HuH-7.5 (cell line): ENCODE measurements around the gene MYOD1.
A peak's percentile ranks its signal among the peaks of the same experiment; 100 is the strongest.

Source experiments
- DNase-seq: peaks from one replicate; pipeline ENCODE4 v3.0.0; 2011; ENCODE audit warnings: low spot score

Gene MYOD1

DNA sequence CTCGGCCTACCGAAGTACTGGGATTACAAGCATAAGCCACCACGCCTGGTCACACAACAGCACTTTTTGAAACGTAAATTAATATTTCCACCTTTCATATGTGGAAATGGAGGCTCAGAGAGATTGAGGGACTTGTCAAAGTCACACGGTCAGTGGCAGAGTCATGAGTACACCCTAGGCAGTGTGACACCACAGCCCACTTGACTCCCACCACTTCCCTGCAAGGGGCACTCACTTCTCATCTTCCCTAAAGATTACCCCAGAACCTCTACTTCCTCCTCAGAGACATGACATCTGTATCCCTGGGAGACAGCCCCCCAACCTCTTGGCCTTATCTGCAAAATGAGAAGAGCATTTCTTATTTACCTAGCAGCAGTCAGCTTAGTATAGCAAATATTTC, 16.5 kb upstream of the MYOD1 start:
- DNase-seq: no peak

DNA sequence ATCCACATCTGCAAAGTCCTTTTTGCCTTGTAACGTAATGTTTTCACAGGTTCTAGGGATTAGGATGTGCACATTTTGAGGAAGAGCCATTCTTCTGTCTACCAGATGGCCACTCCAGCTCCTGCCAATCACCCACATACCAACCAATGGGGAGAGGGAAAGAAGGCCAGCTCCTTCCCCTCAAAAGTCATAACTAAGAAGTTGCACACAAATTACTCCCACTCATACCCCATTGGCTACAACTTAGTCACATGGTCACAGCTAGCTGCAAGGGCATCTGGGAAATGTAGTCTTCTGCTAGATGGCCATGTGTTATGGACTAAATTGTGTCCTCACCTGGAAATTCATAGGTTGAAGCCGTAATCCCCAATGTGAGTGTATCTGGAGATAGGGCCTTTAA, 15.4 kb upstream of the MYOD1 start:
- no peak for DNase-seq

DNA sequence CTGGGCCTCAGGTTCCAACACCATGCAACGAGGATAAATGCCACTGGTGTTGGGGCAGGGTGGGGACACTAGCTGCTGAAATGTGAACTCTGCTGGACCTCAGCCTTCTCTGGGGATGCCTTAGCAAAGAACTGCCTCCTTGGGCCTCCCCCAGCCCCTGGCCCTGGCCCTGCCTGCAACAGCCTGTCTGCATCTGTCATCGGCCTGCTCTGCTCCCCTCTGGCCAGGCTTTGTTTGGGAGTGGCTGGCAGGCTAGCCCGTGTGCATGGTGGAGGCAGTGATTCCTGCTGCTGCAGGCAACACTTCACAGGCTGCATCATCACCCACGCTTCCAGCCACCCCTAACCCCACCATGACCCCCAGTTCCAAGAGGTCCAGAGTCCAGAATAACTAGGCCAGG, 11.5 kb upstream of the MYOD1 start:
- no peak for DNase-seq

DNA sequence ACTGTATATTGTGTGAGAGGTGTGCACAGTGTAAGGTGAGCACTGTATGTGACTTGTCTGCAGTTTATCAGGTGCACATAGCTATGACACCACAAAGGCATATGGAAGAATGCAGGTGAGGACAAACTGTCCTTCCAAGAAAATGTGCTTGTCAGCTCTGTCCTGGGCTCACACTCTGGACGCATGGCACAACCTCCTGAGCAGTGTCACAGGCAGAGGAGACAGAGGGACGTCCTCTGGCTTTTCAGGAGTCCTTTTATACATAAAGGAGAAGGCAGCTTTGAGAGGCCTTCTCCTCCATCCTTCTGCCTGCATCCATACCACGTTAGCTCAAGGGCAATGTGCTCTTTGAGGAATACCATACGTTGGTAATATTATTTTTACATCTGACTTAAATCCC, 7.5 kb upstream of the MYOD1 start:
- no peak for DNase-seq

DNA sequence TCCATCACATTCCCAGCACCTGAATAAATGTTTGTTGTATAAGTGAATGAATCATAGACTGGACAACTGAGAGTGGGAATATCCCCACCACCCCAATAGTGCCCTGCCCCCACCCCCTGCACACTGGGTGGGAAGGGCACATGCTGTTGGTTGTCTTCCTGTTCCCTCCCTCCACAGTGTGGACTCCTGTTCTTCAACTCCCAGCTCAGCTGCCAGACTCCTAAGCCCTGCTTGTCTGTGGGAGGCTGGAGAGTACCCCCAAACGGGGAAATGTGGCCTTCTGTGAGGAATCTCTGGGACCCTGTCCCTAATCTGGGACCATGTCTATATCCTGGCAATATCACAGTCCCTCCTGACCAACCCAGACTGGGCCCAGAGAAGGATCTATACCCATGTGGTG, 5.5 kb upstream of the MYOD1 start:
- no peak for DNase-seq

DNA sequence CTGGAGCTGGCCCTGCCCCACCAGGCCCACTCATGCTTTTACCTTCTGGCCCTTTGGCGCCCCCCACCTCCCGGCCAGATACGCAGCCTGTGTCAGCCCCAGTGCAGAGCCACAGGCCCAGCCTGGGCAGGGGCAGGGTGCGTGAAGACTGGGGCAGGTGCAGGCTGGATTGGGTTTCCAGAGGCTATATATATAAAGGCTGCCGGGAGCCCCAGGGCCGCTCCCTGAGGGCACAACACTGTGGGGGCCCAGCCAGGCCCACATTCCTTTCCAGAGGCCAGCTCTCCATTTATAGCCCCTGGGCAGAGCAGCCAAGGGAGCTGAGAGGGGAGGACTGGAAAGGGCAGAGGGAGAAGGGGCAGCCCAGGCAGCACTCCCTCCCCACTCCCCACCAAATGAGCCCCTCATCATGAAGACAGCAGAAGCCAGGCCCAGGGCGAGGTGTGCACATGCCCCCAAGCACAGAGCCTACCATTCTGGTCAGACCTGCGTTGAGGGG, 5.0 kb upstream of the MYOD1 start:
- no peak for DNase-seq

DNA sequence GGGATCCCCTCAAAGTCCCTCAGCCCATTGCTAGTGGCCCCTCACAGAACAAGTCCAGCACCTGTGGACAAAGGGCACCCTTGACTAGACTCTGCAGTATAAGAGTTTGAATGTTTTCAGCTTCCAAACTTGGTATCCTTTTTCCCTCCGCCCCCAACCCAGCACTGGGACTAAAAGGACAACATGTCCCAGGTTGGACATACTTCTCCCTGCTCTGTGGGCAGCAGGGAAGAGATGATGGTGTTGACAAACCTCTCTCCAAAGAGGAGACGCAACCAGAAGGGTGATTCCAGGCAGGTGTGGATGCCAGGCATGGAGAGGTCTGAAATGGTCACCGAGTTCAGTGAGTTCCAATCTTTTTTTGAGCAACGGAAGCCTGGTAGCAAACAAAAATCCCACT, 4.5 kb upstream of the MYOD1 start:
- no peak for DNase-seq

DNA sequence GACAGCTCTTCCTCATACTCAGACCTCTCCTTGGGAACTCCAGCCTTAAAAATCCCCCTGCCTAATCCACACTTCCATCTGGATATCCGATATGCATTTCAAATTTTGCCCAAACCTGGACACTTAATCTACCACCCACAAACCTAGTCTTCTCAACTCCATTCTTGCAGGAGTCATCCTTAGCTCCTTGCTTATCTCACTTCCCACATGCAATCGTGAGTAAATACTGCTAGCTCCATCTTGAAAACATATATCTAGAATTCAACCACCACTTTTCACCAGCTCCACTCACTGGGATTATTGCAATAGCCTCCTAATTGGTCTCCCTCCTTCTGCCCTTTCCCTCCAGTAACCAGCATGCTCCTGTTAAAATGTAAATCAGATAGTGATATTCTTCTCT, 2.6 kb upstream of the MYOD1 start:
- no peak for DNase-seq

DNA sequence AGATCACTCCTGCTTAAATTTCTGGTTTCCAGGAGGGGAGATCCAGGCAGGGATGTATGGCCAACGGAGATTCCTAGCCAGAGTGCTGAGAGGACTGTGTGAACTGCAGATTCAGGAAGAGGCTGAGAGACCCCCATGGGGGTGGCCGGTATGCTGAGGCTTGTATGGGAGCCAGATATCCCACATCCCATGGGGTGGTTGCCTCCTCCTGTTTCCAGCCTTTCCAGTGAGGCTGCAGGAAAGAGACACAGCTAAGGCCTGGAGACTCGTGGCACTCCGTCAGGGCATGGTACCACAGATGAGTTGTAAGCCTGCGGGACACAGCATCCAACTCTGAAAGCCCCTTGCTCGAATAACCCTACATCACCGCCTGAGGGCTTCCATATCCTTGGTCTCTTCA, 1.4 kb upstream of the MYOD1 start:
- DNase-seq: no peak

DNA sequence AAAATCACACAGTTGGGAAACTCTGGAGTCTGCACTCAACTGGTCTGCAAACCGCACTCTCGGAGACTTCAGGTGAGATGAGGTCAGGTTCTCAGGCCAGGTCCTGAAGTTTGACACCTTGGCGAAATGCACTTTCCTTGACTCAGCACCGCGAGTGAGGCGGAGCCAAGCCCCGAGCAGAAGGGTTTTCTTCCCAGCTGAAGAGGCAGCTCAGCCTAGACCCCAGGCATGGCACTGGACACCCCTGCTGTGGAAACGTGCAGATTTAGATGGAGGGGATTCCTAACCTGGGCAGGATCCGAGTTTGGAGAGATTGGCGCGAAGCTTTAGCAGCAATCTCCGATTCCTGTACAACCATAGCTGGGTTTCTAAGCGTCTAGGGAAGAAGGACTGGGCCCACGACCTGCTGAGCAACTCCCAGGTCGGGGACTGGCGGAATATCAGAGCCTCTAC, 835 bp upstream of the MYOD1 start:
- no peak for DNase-seq

DNA sequence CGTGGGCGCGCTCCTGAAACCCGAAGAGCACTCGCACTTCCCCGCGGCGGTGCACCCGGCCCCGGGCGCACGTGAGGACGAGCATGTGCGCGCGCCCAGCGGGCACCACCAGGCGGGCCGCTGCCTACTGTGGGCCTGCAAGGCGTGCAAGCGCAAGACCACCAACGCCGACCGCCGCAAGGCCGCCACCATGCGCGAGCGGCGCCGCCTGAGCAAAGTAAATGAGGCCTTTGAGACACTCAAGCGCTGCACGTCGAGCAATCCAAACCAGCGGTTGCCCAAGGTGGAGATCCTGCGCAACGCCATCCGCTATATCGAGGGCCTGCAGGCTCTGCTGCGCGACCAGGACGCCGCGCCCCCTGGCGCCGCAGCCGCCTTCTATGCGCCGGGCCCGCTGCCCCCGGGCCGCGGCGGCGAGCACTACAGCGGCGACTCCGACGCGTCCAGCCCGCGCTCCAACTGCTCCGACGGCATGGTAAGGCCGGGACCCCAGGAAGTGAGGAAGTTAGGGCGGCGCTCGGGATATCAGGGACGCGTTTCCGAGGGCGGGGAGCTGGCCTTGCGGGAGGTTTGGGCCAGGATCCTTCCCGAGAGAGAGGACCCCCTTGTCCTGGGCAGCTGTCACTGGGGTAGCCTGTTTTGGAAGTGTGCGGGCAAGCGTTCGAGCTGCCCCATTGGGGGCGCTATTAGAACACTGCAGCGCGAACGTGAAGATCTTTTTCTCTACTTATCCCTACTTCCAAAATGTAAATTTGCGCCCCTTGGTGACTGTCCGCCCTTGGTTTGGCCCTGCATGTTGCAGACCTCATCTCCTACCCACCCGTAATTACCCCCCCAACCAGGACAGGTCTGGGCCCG, 796 bp downstream of the MYOD1 start:
- DNase-seq: no peak

DNA sequence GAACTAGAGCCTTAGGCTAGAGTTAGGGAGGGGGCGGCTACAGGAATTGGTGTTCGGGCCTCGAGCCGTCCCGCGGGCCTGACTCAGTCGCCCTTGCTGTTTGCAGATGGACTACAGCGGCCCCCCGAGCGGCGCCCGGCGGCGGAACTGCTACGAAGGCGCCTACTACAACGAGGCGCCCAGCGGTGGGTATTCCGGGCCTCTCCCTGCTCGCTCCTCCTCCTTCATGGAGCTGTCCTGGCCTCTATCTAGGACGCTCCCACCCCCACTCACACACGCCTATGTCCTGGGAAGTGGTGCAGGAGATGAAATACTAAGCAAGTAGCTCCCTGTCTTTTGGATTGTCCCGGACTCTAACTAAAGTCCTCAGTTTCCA, 1.4 kb downstream of the MYOD1 start:
- no peak for DNase-seq

DNA sequence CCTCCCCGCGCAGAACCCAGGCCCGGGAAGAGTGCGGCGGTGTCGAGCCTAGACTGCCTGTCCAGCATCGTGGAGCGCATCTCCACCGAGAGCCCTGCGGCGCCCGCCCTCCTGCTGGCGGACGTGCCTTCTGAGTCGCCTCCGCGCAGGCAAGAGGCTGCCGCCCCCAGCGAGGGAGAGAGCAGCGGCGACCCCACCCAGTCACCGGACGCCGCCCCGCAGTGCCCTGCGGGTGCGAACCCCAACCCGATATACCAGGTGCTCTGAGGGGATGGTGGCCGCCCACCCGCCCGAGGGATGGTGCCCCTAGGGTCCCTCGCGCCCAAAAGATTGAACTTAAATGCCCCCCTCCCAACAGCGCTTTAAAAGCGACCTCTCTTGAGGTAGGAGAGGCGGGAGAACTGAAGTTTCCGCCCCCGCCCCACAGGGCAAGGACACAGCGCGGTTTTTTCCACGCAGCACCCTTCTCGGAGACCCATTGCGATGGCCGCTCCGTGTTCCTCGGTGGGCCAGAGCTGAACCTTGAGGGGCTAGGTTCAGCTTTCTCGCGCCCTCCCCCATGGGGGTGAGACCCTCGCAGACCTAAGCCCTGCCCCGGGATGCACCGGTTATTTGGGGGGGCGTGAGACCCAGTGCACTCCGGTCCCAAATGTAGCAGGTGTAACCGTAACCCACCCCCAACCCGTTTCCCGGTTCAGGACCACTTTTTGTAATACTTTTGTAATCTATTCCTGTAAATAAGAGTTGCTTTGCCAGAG, 2.0 kb downstream of the MYOD1 start:
- no peak for DNase-seq

DNA sequence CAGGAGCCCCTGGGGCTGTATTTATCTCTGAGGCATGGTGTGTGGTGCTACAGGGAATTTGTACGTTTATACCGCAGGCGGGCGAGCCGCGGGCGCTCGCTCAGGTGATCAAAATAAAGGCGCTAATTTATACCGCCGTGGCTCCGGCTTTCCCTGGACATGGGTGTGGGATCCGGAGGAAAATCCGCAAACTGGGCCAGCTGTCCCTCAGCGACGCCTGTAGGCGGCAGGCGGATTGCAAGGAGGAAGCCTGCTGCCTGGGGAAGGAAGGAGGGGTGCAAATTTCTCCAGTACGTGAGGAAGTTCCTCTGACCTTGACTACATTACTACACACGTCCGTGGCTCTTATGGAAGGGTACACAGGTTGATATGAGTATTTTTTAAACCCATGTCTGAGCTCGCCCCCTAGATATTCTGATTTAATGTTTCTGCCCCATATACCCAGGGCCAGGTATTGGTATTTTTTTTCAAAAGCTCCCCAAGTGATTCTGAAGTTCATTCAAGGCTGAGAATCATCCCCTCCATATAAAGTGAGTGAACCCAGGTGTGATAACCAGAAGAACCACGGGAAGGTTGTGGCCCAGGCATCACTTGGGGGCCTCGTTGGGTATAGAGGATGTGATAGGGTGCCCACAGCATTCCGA, 2.8 kb downstream of the MYOD1 start:
- peak; percentile 64 for DNase-seq

DNA sequence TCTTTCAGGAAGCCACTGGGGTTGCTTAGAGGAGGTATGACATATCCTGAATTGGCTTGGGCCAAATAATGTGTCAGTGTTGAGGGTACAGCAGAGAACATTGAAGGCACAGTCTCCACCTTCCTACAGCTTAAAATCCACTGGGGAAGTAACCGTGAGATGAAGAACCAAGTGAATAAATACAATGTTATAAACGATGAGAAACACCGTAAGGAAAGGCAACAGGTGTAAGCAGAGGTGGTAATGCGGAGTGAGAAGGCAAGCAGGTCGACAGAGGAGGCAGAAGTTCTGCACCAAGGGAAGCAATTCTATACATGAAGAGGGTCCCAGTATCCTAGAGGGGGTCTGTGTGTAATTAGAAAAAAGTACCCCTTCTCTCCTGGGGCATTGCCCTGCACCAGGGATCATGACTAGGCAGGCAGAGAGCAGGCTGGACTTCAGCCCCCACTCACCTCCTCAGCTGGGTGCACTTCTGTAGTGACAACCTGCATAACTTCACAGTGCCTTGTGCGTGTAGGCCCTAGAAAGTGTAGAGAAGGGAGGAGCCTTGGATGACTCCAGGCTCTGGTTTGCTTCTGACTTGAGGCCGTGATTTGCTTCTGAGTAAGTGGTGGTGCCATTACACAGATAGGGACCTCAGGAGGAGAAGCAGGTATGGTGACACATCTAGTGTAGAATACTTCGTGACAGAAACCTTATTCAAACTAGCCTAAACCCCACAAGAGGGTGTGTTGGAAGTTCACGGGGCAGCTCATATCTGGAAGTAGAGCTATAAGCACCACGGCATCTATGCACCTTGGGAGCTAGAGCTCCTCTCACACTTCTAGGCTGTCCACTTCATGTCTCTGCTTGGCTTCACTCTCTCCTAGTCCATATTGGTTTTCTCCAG, 4.9 kb downstream of the MYOD1 start:
- DNase-seq: no peak

DNA sequence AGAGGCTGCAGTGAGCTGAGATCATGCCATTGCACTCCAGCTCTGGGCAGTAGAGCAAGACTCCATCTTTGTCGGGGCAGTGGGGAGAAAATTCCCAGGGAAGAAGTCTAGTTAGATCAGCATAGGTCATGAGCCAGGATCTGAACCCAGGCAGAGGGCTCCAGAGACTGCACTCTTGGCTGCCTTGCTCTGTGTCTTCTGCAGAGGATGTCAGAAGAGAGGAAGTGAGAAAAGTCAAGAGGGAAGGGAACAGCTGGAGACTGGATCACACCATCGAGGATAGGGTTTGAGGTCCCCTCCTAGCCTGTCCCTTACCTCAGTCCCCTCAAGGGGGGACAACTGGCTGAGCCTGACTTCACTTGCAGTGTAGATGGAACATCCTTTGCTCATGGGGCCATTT, 5.8 kb downstream of the MYOD1 start:
- no peak for DNase-seq

DNA sequence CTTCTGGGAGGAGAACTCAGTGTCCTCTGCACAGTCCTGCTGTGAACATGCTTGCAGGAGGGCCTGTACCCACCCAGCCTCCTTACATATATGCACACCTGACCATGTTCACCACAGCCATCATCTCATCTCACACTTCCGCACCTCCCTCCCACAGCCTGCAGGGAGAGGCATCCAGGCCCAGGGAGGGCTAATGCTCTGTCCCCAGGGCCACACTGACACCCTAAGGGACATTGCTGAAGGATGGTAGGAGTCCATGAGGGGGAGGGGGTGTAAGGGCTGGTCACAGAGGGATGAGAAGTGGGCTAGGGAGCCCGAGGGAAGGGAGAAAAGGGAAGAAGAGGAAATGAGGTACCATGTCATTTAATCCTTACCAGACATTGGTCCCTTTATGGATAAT, 10.8 kb downstream of the MYOD1 start:
- DNase-seq: no peak

DNA sequence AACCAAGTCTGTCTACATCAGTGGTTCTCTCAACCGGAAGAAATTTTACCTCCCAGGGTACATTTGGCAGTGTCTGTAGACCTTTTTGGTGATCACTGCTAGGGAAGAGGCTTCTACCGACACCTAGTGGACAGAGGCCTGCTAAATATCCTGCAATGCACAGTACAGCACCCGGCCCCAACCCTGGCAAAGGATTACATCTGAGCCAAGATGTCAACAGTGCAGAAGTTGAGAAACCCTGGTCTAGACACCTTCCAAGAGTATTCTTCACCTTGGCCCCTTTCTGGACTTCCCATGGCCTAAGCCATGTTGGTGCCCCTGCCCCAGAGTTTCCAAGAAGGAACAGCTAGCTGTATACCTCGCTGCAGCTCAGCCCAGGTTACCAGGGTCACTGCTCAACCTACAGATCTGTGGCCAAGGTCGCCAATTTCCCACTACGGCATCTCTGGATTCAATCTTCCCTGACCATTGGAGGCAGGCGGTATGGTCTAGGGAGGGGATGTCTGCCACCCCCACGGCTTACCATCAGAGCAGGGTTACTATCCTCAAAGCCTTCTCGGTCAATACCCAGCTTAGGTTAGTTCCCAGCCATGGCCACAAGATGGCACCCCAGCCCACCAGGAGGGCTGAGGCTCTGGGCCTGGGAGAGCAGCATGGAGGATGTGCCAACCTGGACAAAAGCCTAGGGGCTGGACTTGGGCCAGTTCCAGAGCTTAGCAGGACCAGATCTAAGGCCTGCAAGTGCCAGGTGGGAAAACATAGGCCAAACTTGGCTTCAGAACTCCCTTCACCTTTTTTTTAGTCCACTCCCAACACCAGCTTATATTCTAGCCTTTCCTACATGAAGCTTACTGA, 11.5 kb downstream of the MYOD1 start:
- DNase-seq: peak; percentile 92

DNA sequence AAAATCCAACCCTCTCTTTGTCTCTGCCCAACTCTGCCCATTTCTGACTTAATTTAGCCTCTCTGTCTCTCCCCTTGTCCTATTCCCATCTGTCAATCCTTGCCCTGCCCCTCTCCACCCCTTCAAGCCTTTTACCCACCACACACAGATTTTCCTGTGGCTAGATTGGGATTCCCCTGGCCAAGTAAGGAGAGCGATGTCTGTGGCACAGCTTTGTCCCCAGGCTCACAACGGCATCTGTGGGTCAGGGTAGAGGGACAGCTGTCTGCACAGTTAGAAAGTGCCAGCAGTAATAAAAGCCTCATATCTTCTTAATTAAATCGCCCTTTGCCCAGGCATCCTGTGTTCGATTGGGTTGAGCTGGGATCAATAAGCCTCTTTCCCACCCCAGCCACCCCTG, 13.9 kb downstream of the MYOD1 start:
- no peak for DNase-seq

DNA sequence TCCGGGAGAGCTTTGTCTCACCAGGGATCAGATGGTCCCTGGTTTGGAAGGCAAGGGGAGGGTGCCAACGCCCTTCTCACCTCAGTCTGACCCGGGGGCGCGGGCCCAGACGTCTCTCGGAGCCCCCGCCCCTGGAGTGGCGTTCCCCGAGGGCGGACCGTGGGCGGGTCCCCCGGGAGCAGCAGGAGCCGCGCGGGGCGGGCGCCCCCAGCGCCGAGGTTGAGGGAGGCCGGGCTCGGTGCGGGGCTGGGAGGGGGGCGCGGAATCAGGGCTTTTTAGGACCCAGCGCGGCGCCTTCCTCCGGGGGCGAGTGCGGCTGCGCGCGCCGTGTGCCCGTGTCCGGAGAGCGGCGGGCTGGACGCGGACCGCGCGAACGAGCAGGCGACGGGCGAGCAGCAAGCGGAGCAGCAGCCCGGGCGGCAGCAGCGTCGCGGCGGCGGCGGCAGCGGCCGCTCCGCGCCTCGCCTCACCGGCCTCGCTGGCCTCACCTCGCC, 15.1 kb downstream of the MYOD1 start, which contains the start of gene KCNC1:
Gene KCNC1 (plus strand): TSS at position 364 of the 494 bp plus-strand sequence. CDS start 1,222 bp downstream, outside the sequence.
- DNase-seq: peak; percentile 61
